ENCODE data around the gene ARHGAP10.

The ARHGAP10 gene

GRCh38 chr4:147940171-147940570 is 208.3 kb downstream of the ARHGAP10 start:
- TF ChIP-seq MYC (IDR thresholded peaks at IDR 0.05; ENCODE audit: low read depth, low read length) = no peak
- H3K4me3 ChIP-seq (ENCODE audit: low read depth, low read length) = no peak overlapping the region
- no peak for DNase-seq (ENCODE audit: low read depth)

- DNase-seq (ENCODE audit: low read depth) = no peak
- no peak overlapping the region for H3K4me3 ChIP-seq (ENCODE audit: low read depth, low read length)
- TF ChIP-seq CTCF (IDR thresholded peaks at IDR 0.05; ENCODE audit: low read depth, low read length) (no peak), MAX (IDR thresholded peaks at IDR 0.05; ENCODE audit: low read depth, low read length) (no peak), POLR2A (IDR thresholded peaks at IDR 0.05; ENCODE audit: extremely low read depth, insufficient read length) (no peak), MYC (IDR thresholded peaks at IDR 0.05; ENCODE audit: low read depth, low read length) (no peak)
Measured at GRCh38 chr4:147941373-147941772, 209.5 kb downstream of the ARHGAP10 start.

GRCh38 chr4:147942729-147943128 is 210.8 kb downstream of the ARHGAP10 start:
- no peak for TF ChIP-seq CTCF (IDR thresholded peaks at IDR 0.05; ENCODE audit: low read depth, low read length)
- TF ChIP-seq MYC (IDR thresholded peaks at IDR 0.05; ENCODE audit: low read depth, low read length) = no peak
- H3K4me3 ChIP-seq (ENCODE audit: low read depth, low read length) = no peak overlapping the region
- no peak for DNase-seq (ENCODE audit: low read depth)

- DNase-seq (ENCODE audit: low read depth) = no peak
- TF ChIP-seq POLR2A (IDR thresholded peaks at IDR 0.05; ENCODE audit: extremely low read depth, insufficient read length) (no peak), MAX (IDR thresholded peaks at IDR 0.05; ENCODE audit: low read depth, low read length) (no peak)
- no peak overlapping the region for H3K4me3 ChIP-seq (ENCODE audit: low read depth, low read length)
Measured at GRCh38 chr4:147943159-147943638, 211.3 kb downstream of the ARHGAP10 start.

GRCh38 chr4:147944249-147944648 is 212.4 kb downstream of the ARHGAP10 start:
- no peak overlapping the region for H3K4me3 ChIP-seq (ENCODE audit: low read depth, low read length)
- TF ChIP-seq MAX (IDR thresholded peaks at IDR 0.05; ENCODE audit: low read depth, low read length) (no peak), POLR2A (IDR thresholded peaks at IDR 0.05; ENCODE audit: extremely low read depth, insufficient read length) (no peak), MYC (IDR thresholded peaks at IDR 0.05; ENCODE audit: low read depth, low read length) (no peak), CTCF (IDR thresholded peaks at IDR 0.05; ENCODE audit: low read depth, low read length) (no peak)
- no peak for DNase-seq (ENCODE audit: low read depth)

- no peak for DNase-seq (ENCODE audit: low read depth)
- no peak overlapping the region for H3K4me3 ChIP-seq (ENCODE audit: low read depth, low read length)
- TF ChIP-seq MAX (IDR thresholded peaks at IDR 0.05; ENCODE audit: low read depth, low read length) (no peak), CTCF (IDR thresholded peaks at IDR 0.05; ENCODE audit: low read depth, low read length) (no peak), POLR2A (IDR thresholded peaks at IDR 0.05; ENCODE audit: extremely low read depth, insufficient read length) (no peak), MYC (IDR thresholded peaks at IDR 0.05; ENCODE audit: low read depth, low read length) (no peak)
Measured at GRCh38 chr4:147944670-147945260, 212.9 kb downstream of the ARHGAP10 start.

GRCh38 chr4:147948336-147948735 is 216.4 kb downstream of the ARHGAP10 start:
- DNase-seq (ENCODE audit: low read depth) = no peak
- H3K4me3 ChIP-seq (ENCODE audit: low read depth, low read length) = no peak overlapping the region
- no peak for TF ChIP-seq CTCF (IDR thresholded peaks at IDR 0.05; ENCODE audit: low read depth, low read length)
- no peak for TF ChIP-seq MYC (IDR thresholded peaks at IDR 0.05; ENCODE audit: low read depth, low read length)
- TF ChIP-seq MAX (IDR thresholded peaks at IDR 0.05; ENCODE audit: low read depth, low read length) = no peak
- TF ChIP-seq POLR2A (IDR thresholded peaks at IDR 0.05; ENCODE audit: extremely low read depth, insufficient read length) = no peak

All from NB4 (cell line).